GM12873 (cell line): ENCODE data around the gene PCK1.

Experiments used
- CTCF ChIP-seq: IDR thresholded peaks from 2 replicates; pipeline ENCODE4 v1.5.1; 2012; ENCODE audit warnings: low read depth, mild to moderate bottlenecking, moderate library complexity, low read length, control low read depth; ENCODE audit not compliant: insufficient read depth; ENCODE audit errors: missing control alignments

The PCK1 gene

DNA sequence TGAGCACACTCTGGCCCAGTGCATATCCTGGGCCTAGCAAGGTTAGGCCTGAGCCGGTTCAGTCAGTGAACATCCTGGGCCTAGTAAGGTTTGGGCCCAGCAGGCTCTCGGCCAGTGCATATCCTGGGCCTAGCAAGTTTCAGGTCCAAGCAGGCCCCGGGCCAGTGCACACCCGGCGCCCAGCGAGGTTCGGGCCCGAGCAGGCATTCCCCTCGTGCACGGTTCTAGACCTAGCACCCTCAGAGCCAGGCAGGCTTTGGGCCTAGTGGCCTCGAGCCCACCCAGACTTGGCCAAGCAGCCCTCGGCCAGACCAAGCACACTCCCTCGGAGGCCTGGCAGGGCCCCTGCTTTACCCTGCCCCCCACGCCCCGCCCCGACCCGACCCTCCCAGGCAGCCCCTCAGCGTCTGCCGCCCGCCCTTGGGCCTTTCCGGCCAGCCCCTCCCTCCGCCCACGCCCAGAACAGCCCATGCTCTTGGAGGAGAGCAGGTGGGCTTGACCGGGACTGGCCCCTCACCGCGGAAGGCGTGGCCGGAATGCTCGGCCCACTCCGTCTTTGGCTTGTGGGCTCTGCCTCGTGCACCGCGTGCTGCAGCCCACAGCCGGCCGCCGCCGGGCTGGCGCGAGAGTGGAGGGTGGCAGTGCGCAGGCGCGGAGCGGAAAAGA is 36.3 kb upstream of the PCK1 start, which contains the start of gene CTCFL:
Gene CTCFL, minus strand, starts transcription at position 630 of the 666 bp plus-strand sequence. CDS start 935 bp downstream, outside the sequence.
- TF ChIP-seq CTCF: no peak

DNA sequence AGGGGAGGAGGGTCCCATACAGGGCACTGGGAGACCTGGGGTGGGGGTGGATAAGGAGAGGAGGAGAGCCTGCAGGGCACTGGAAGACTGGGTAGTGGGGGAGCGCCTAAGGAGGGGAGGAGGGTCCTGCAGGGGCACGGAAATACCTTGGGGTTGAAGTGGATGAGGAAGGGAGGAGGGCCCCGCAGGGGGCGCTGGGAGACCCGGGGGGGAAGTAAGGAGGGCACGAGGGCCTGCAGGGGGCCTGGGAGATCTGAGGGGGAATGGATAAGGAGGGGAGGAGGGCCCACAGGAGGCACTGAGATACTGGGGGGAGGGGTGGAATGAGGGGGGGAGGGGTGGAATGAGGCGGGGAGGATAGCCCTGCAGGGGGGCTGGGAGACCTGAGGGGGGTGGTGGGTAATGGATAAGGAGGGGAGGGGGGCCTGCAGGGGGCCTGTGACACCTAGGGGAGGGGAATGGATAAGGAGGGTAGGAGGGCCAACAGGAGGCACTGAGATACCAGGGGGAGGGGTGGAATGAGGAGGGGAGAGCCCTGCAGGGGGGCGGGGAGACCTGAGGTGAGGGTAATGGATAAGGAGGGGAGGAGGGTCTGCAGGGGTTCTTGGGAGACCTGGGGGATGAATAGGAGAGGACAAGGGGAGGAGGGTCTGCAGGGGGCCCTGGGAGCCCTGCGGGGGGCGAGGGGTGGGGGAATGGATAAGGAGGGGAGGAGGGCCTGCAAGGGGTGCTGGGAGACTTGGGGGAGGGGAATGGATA is 35.4 kb upstream of the PCK1 start:
- TF ChIP-seq CTCF: no peak

- peak; percentile 41 for TF ChIP-seq CTCF
These were observed 34.6 kb upstream of the PCK1 start for GRCh38 chr20:57526087-57526884.

DNA sequence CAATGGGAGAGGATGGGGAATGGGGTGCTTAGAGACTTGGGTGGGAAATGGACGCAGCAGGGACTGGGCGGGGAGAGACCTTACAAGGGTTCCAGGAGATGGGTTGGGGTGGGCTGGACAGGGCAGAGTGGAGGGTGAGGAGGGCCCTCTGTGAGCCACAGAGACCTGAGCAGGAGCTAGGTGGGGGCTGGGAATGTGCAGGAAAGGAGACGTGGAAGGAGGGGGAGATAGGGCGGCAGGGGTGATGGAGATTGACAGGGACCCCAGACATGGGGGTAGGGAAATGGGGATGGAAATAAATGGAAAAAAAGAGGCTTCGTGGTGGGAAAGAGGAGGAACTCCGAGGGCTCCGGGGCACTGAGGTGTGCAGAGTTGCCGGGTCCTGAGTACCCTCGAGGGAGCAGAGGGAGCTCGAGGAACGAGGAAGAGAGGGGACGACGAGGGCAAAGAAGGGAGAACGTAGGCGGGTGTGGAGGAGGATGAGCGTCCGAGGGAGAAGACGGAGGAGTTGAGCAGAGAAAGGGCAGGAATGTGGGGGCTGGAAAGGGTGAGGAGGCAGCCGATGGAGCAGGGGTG is 33.9 kb upstream of the PCK1 start:
- no peak for TF ChIP-seq CTCF

DNA sequence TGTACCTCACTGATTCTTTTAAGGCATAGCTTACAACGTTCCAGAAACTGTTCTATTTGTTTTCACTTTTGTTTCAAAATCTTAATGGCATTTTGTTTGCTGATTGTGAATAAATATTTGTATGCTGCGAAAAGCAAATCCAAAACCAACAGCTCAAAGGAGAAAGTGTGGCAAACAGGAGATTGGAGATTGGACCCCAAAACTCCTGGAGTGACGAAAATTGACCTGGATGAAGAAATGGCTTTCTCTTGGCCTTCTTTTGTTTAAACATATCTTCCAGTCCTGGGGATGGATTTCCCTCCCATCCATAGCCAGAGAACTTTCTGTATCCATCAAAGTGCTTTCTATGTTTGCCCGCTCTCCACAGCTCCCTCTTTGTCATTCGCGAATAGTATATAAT is 33.2 kb upstream of the PCK1 start:
- no peak for TF ChIP-seq CTCF

GRCh38 chr20:57528148-57528547 is 32.8 kb upstream of the PCK1 start:
- no peak for TF ChIP-seq CTCF

GRCh38 chr20:57529160-57529585 is 31.7 kb upstream of the PCK1 start:
- TF ChIP-seq CTCF: no peak
